GM19395 (cell line): ENCODE measurements around the gene DCHS1.

Source experiments
- ATAC-seq: cut with Tn5 transposase; IDR thresholded peaks from one replicate; pipeline ENCODE4 v1.9.1; 2021; ENCODE audit warnings: mild to moderate bottlenecking, moderate library complexity; ENCODE audit not compliant: unreplicated experiment

The DCHS1 gene

GRCh38 chr11:6628526-6628925, 27.1 kb downstream of the DCHS1 start:
- no peak for ATAC-seq

DNA sequence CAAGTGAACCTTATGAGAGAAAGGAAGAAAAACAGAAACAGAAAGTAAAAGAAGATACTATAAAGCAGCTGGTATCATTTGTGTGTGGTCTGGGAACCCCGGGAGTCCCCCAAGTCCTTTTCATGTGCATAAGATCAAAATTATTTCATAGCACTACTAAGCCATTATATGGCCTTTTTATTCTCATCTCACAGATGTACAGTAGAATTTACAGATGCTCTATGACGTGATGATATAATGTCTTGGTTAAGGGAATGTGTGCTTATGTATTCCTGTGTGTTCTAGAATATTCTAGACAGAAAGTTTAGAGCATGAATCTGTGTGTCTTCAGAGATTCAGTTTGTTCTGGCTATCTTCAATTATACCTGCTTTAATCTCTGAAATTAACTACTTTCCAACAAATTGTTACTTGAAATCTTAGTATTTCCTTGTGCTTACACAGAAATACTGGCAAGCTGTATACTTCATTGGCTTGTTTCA, 27.8 kb downstream of the DCHS1 start:
- ATAC-seq: peak; percentile 83

- peak; percentile 8 for ATAC-seq
Observed at GRCh38 chr11:6626971-6627761, 28.4 kb downstream of the DCHS1 start.

DNA sequence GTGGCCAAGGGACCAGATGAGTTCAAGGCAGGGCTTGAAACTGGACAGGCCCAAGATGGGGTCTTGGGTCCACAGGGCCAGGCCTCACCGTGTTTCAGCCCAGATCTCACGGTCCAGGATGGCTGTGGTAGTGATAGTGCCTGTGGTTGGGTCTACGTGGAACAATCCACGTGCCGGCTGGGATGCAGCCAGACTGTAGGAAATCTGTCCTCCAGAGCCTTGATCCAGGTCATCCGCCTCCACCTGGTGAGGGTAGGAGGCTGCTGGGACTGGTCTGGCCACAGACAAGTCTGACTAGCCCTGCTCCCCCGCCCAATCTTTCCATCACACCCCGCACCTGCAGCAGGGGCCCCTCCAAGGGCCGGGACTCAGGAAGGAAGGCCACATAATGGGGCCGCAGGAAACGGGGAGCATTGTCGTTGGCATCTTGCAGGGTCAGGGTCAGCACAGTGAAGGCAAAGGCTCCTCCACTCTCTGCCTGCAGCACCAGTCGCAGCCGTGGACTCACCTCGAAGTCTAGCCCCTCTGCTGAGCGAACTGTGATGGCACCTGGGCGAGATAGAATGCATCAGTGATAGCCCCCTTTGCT, 29.7 kb downstream of the DCHS1 start:
- ATAC-seq: no peak

GRCh38 chr11:6625156-6625831, 30.3 kb downstream of the DCHS1 start:
- ATAC-seq: no peak

DNA sequence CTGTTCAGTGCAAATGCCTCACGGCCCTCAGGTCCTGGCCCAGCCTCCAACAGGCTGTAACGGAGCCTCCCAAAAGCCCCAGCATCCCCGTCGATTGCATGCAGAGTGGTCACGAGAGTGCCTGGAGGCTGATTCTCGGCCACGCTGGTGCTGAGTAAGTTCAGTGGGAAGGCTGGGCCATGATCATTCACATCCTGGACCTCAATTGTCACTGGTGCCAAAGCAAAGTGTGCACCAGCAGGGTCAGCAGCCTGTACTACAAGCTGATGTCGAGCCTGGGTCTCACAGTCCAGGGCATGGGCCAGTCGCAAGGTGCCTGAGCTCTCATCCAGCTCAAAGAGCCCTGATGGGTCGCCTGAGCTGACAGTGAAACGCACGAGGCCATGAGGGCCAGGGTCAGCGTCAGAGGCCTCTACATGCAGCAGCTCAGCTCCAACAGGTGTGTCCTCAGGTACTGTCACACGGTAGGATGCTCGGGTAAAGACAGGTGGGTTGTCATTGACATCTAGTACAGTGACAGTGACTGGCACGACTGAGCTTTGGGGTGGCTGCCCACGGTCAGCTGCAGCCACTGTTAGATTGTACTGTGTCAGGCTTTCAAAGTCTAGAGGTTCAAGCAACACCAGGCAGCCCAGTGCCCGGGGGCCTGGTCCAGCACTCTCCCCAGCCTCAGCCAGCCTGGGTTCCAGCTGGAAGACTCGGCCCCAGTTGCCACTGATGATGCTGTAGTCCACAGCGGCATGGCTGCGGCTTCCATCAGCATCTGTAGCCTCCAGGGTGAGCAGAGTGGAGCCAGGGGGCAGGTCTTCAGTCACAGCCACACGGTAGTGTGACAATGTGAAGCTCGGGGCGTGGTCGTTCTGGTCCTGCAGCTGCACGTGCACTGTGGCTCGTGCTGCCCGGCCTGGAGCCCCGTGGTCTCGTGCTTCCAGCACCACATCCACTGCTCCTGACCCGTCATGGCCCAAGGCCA, 31.9 kb downstream of the DCHS1 start:
- ATAC-seq: no peak

GRCh38 chr11:6622261-6623171, 33.1 kb downstream of the DCHS1 start:
- no peak for ATAC-seq

- no peak for ATAC-seq
Observed at GRCh38 chr11:6621711-6622211, 33.8 kb downstream of the DCHS1 start.

DNA sequence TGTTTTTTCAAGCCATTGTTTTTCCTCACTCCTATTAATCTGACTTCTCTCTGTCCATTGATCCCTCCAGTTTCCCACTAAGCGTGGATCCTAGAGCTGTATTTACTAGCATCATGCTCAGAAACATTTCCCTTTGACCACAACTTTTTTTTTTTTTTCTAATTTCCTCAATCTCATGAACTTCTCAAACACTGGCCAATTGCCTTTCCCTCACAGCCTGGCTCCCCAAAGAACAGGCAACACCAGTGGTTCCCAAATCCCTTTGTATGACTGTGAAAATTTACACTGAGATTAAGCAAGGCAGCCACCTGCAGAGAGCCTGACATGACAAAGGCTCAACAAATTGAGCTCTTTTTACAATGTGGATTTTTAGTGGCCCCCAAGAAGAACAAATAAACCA, 35.0 kb downstream of the DCHS1 start:
- ATAC-seq: no peak

DNA sequence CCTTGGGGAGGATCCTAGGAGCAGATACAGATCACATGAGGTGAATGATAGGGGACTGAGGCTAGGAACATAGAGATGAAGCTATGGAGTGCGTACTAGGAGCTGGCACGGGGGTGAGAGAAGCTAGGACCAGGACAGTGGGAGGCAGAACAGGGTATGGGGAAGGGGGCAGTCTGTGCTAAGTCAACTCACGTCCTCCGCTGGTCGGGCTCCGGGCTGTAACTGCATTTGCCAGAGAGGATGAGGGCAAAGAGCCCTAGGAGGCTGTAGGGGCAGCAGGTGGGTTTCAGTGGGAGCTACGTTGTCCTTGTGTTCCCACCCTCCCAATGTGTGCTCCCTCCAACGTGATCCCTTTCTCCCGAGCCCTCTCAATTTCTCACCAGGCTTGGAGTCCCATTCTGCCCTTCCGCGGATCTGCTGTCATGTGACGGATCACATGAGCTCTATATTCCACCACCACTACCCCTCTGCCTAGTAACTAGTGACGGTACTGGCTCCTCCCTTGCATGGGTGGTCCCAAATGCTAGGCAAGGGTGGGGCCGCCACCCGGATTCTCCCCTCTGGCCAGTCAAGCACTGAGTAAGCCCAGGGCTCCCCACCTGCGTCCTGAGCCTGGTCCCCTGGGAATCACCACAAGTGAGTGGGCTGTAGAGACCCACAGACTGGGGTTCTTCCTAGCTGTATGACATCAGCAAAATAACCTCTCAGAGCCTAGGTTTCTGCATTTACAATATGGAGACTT, 36.4 kb downstream of the DCHS1 start, which contains the start of gene TPP1:
Gene TPP1 (minus strand): TSS at position 419 of the 742 bp plus-strand sequence. CDS start 22 bp downstream, at position 397.
- peak; percentile 99 for ATAC-seq

DNA sequence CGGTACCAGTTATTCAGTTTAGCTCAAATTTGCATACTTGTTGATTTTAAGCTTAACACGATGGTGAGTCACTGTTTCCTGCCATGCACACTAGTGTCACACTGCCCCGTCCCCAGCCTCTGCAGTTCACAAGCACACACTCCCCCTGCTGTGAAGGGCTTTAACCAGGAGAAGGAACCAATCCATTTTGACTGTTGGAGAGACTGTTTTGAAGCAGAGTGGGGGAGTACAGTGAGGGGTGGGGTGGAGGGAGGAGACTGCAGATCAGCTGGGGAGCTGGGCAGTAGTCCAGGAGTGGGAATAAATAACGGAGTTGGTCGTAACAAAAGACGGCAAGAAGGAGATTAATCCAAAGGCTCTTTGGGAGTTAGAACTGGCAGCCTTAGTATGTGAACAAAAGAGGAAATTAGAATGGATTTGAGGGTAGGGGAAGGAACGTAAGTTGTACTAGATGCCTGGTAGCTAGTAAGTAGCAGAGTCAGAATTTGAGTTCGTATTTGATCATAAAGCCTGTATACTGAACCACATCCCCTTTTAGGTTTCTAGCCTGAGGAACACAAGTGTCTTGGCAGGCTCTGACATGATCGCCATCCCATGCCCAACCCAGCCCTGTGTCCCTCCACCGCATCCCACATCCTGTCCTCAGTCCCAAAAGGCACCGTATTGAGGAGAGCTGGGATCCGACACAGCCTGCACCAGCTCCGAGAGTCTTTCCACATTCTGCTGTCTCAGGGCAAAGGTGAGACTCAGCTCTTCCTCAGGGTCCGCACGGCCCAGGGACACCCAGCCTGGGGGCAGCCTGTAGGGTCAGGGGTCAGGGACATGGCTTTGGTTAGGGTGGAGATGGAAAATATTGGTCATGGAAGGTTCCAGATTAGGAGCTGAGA, 37.2 kb downstream of the DCHS1 start:
- peak; percentile 7 for ATAC-seq

- no peak for ATAC-seq
Observed at GRCh38 chr11:6617315-6617781, 38.3 kb downstream of the DCHS1 start.

DNA sequence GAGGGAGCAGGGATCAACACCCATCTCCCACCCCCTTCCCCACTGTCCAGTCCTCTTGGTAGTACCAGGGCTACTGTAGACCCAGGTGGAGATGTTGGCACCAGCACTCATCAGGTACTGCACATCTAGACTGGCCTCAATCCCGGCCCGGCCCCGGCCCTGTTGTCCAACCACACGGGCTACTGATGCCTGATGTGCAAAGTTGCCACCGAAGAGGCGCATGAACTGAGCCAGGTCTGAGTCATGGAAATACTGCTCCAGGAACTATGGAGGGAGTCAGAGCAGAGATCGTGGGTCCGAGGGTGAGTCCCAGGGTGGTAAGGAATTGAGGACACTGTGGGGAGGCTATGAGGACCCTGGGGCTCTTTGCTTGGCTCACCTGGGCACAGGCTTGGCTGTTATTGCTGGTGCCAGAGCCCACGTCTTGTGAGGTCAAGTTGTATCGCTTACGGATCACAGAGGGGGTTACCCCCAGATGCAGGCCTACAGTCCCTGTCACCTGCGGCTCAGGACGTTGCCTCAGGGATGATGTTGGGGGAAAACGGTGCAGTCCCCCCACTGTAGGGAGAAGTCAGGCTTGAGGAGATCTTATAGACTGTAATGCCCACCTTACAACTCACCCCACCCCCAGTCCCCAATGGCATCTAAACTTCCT, 38.9 kb downstream of the DCHS1 start:
- no peak for ATAC-seq

DNA sequence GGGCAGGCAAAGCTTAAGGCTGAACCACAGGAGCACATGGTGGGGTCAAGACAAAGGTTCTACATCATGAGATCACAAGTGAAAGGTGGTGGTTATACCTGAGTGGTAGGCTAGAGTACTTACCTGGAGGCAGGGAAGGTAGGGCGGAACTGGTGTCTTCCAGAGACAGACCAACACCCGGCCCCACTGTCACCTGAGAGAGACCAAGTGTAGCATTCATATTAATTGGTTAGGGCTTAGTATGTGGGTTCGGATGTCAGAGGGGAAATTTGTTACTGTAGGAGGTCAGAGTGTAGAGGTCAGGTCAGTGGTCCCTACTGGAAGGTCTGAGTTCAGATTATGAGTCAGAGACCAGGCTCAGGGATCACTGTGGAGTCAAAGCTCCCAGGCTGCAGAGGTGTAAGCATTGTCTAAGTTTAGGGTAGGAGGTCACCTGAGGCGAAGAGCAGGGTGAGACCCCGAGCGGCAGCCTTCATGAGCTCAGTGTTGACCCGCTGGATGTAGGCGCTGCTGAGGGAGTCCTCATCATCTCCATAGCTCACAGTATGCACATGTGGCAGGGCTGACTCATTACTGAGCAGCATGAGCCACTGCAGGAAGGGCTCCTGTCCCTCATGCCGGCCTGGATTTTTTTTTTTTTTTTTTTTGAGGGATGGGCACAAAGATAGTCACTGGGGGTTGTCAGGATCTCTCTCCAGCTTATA, 39.6 kb downstream of the DCHS1 start:
- no peak for ATAC-seq

GRCh38 chr11:6615046-6615445, 40.6 kb downstream of the DCHS1 start:
- ATAC-seq: no peak

DNA sequence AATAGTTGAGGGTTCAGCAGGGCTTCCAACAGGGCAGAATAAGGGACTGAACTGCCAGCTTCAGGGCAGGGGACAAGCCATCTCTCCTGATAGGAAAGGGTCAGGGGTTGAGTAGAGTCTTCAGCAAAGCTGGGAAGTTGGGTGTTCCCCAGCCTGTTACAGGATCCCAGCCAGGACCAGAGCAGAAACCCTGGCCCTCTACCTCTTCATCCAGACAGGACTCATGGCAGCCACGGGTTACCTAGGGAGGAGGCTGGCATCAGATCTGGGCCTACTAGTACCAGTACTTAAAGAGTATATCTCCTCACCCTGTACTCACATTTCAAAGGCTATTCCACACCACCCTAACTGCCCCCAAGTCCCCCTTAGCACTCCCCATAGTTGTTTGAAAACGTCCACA, 41.2 kb downstream of the DCHS1 start:
- ATAC-seq: no peak
